Activated T-helper 1 cell treated with Interleukin-2 at 50 U/mL for 16 hours (primary cell): ENCODE measurements around the gene SLC17A7.

Experiments used
- DNase-seq: peaks from one replicate; pipeline ENCODE4 v3.0.0-alpha.2; 2020; ENCODE audit warnings: low read depth

SLC17A7 gene

GRCh38 chr19:49408816-49409440 lies 32.4 kb downstream of the SLC17A7 start:
- DNase-seq = no peak

GRCh38 chr19:49407482-49408015 lies 33.8 kb downstream of the SLC17A7 start:
- no peak for DNase-seq

- DNase-seq = no peak
Measured at GRCh38 chr19:49407079-49407478, 34.2 kb downstream of the SLC17A7 start.

DNA sequence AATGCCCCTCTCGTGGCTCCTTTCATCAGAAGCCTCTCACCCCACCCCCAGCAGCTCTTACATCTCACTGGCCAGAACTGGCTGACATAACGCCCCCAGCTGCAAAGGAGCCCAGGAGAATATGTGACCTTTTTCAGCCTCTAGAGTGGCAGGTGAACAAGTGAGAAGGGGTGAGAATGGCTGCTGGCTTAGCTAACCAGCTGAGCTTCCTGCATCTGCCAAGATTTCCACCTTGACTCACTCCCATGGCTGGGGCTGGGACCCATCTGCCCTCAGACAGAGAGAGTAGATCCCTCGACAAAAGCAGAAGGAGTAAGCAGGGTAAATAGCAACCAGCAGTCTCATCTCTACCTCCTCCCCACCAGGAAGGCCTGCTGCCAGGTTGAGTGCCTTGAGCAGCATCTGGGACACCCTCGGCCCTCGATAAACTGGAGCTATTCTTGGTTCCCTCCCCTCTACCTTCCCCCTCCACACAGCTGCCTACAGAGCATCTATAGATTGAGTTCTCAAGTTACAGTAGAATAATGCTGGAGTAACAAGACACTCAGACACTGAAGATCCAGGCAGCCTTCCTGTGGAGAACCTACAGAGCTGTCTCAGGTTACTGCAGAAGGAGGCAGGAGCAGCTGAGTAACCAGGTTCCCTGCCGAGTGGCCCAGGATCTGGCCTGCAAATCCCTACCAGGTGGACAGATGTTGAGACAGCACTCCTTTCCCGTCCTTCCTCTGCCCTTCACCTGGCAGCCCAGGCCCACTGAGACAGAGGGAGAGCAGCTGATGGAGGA lies 37.7 kb downstream of the SLC17A7 start:
- no peak for DNase-seq

GRCh38 chr19:49400029-49400428 lies 41.3 kb downstream of the SLC17A7 start:
- DNase-seq = no peak

DNA sequence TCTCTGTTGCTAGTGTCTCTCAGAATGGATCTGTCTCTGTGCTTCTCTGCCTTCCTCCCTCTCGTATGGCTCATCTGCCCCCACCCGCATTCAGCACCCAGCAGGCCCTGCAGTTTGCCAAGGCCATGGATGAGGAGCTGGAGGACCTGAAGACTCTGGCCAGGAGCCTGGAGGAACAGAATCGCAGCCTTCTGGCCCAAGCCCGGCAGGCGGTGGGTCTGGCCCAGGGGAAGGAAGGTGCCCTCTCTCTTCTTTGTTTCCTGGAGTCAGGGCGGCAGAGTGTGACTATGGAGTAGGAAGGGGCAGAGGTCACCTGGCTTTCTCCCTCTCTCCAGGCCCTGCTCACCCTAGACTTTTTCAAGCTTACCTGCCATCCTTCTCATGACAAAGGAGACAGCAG lies 42.4 kb downstream of the SLC17A7 start:
- no peak for DNase-seq

DNA sequence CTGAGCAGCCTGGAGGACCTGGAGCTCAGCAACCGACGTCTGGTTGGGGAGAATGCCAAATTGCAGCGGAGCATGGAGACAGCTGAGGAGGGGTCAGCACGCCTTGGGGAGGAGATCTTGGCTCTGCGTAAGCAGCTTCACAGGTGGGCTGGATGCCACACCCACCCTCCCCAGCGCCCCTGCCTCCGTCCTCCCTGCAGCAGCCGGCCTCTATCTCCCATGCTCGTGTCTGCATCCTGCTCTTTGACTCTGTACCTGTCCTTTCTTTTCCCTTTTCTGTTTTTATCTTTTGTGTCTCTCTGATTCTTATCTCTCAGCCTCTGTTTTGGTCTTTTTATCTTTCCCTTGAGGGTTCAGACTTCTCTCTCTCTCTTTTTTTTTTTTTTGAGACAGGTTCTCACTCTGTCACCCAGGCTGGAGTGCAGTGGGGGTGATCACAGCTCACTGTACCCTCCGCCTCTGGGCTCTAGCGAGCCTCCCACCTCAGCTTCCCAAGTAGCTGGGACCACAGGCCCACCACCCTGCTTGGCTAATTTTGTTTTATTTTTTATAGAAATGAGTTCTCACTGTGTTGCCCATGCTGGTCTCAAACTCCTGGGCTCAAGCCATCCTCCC lies 43.2 kb downstream of the SLC17A7 start:
- no peak for DNase-seq

DNA sequence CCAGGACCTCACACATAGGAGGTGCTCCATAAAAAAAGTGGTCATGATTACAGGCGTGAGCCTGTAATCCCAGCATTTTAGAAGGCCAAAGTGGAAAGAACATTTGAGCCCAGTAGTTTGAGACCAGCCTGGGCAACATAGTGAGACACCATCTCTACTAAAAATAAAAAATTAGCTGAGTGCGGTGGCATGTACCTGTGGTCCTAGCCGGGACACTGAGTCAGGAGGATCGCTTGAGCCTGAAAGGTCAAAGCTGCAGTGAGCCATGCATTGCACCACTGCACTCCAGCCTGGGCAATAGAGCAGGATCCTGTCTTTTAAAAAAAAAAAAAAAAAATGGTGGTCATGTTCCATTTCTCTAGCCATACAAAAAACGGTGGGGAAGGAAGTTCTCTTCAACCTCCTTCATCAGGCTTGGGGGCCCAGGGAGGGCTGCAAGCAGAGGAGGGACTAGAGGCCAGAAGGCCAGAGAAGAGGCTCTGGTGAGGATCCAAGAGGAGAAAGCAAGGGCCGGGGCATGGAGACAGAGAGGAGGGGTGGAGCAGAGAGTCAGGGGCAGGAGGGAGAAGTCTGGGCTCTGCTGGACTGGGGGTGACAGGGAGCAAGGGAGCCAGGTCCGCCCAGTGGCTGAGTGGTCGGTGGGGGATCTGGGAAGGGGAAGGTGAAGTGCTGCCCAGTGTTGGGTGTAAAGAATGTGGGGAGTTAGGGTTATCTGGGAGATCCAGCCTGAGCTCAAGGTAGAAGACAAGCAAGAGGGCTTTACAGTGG lies 44.4 kb downstream of the SLC17A7 start:
- no peak for DNase-seq

DNA sequence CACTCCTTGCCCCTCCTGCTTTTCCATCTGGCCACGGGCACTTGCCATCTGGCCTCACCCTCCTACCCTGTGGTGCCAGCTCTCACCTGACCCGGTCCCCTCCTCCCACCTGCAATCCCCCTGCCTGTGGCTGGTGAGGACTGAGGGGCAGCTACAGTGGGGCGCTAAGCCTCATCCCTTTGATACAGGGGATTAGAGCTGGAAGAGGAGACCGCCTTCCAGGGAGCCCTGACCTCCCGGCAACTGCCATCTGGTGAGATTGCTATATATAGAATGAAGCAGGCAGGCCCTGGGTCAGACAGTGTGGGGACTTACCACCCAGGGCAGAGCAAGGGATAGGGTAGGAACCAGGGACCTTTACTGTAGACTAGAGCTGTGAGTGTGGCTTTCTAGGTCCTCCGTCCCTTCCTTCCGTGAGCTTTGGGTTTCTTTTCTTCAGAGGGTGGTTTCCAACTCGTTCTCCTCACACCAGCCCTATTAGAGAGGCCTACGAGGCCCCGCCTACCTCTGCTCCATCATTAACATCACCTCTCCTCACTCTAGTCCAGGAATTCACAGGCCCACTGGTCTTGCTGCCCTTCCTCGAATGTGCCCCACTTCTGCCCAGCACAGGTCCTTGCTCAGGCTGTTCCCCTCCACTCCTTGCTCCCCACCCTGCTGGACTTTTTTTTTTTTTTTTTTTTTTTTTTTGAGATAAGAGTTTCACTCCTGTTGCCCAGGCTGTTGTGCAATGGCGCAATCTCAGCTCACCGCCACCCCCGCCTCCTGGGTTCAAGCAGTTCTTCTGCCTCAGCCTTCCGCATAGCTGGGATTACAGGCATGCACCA lies 45.5 kb downstream of the SLC17A7 start:
- no peak for DNase-seq

GRCh38 chr19:49393881-49394280 lies 47.4 kb downstream of the SLC17A7 start:
- DNase-seq = no peak

DNA sequence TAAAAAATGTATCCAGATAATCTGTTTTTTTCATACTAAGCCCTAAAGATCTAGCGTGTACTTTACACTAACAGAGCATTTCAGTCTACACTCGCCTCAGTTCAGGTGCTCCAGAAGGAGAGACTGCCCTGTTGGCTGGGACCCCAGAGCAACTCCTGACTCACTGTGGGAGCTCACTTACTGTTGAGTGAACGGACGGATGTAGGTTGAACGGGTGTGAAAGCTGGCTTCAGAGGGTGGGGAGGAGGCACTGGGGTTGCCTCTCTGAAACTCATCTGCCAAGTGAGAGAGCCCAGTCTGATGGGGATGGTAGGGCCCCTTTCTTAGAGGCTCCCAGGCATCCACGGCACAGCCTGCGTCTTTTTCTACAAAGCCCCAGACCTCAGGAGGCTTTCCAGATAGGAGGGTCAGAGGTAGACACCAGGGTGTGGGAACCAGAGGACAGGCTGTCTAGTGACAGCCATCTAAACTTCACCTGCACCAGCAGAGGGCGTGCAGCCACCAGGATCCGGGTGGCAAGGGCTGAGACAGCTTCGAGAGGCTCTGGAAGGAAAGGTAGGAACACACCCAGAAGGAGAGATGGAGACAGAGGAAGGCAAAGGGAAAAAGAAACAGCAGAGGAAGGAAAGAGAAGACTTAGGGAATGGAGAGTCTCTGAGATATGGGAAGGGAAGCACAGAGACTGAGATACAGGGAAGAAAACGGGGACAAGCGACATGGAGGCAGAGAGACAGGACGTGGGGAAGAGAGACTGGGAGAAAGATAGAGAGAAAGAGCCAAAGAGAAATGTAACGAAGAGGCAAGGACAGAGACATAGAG lies 49.5 kb downstream of the SLC17A7 start:
- peak; percentile 64 for DNase-seq

GRCh38 chr19:49390929-49391359 lies 50.4 kb downstream of the SLC17A7 start:
- no peak for DNase-seq

- no peak for DNase-seq
Measured at GRCh38 chr19:49390131-49390928, 51.0 kb downstream of the SLC17A7 start.

DNA sequence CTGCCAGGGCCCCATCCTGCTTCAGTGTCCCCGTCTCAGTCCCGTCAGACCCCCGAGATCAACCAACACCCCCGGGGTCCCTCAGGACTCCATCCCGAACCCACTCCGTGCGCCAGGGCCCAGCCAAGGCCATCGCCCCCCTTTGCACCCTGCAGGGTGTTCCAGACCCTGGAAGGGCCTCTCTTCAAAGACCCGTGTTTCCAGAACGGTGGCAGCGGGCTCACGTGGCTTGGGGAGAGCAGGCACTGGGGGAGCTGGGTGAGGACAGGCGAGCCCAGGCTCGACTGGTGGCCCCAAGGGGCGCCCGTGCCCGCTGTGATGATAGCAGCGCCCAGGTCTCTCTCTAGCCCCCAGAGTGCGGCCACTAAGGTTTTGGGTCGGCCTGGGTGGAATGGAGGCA lies 51.9 kb downstream of the SLC17A7 start:
- no peak for DNase-seq

DNA sequence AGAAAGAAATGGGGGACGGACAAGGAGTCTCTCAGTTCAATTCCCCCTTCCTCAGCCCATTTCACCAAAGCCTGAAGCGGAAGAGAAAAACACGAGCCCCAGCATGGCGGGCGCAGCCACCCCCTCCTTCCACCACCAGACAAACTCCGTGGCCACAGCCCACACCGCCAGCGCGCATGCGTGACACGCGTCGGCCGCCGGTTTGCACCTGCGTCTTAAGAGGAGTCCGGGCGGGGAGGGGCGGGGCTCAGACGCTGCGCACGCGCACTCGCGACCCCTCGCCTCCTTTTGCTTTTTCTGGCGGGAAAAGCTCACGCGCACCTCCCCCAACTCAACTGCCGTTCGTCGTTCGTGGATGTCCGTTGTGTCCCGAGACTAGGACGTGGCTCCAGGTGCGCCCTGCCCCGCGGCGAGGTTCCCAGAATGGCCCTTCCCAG lies 53.4 kb downstream of the SLC17A7 start, which contains the start of gene KASH5:
Gene KASH5 (plus strand): TSS at position 314 of the 437 bp plus-strand sequence. CDS start 2,635 bp downstream, outside the sequence.
- peak; percentile 75 for DNase-seq

DNA sequence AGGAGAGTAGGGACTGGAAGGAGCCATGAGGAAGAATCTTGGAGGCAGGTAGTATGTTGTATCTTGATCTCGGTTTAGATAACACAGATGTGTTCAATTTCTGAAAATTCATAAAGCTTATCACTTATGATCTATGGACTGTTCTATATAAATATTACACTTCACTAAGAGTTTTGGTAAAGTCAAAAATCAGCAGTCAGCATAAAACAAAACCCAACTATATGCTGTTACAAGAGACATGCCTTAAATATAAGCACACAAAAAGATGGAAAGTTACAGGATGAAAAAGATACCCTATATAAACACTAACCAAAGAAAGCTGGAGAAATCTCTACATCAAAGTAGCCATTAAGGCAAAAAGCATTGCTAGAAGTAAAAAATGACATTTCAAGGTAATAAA lies 57.7 kb downstream of the SLC17A7 start:
- DNase-seq = no peak

- no peak for DNase-seq
Measured at GRCh38 chr19:49382639-49383038, 58.7 kb downstream of the SLC17A7 start.

GRCh38 chr19:49380391-49380790 lies 60.9 kb downstream of the SLC17A7 start:
- DNase-seq = no peak
